ENCODE results near the gene RFNG. TPM values are rescaled to one million over a fixed set of nuclear protein-coding genes. Genes with fewer than 3 reads are reported as not detected.

The RFNG gene
- total and polyA plus RNA-seq, 4 donors = 29.1 to 38.2 (median 36.1) TPM

GRCh38 chr17:82053130-82053529 lies 1.5 kb upstream of the RFNG start:
- H3K27ac ChIP-seq (ENCODE audit: low read depth in 1 of 2, low read length in 1 of 2) = no peak overlapping the region
- no peaks in the 10 kb centered on the region for H3K27me3 ChIP-seq (ENCODE audit: control insufficient read depth in 3 of 3, insufficient read depth in 3 of 3, low read length in 2 of 3)
- H3K9ac ChIP-seq (ENCODE audit: insufficient read depth in 1 of 2, low read length in 2 of 2) = no peak overlapping the region
- 88 to 95% methylated on average over 19 of the region's 19 CpGs for WGBS, 2 donors
- peaks cover 5 to 59% (median 16%) of the 10 kb centered on the region in 4 donors for H3K36me3 ChIP-seq (ENCODE audit: control insufficient read depth in 4 of 4, insufficient read depth in 4 of 4, low read length in 4 of 4)
- H3K9me3 ChIP-seq (ENCODE audit: control insufficient read depth in 4 of 4, insufficient read depth in 3 of 4, low read length in 3 of 4) = no peaks in the 10 kb centered on the region
- H3K4me3 ChIP-seq = no peak overlapping the region
- H3K4me1 ChIP-seq (ENCODE audit: control insufficient read depth in 5 of 5, insufficient read depth in 5 of 5, low read length in 5 of 5) = peaks cover 0 to 24% (median 8%) of the 10 kb centered on the region in 5 donors
- ATAC-seq (ENCODE audit: insufficient read depth, low FRiP score) (no peak), DNase-seq (peak in 1 of 3 donors; percentile 9)
- no peak for TF ChIP-seq CTCF (IDR thresholded peaks at IDR 0.05; ENCODE audit: control extremely low read depth, extremely low read depth)

GRCh38 chr17:82052638-82053059 lies 1.0 kb upstream of the RFNG start:
- 26 to 53% methylated on average over 13 to 19 of the region's 19 CpGs for WGBS, 2 donors
- H3K9me3 ChIP-seq (ENCODE audit: control insufficient read depth in 4 of 4, insufficient read depth in 3 of 4, low read length in 3 of 4) = no peaks in the 10 kb centered on the region
- H3K27ac ChIP-seq (ENCODE audit: low read depth in 1 of 2, low read length in 1 of 2) = peak overlapping the region in 1 of 2 donors; percentile 12
- peak overlapping the region in 1 of 2 donors; percentile 1 for H3K9ac ChIP-seq (ENCODE audit: insufficient read depth in 1 of 2, low read length in 2 of 2)
- H3K4me1 ChIP-seq (ENCODE audit: control insufficient read depth in 5 of 5, insufficient read depth in 5 of 5, low read length in 5 of 5) = peaks cover 0 to 24% (median 8%) of the 10 kb centered on the region in 5 donors
- DNase-seq (peak in 1 of 3 donors; percentile 9), ATAC-seq (ENCODE audit: insufficient read depth, low FRiP score) (no peak)
- no peak for TF ChIP-seq CTCF (IDR thresholded peaks at IDR 0.05; ENCODE audit: control extremely low read depth, extremely low read depth)
- H3K4me3 ChIP-seq = peak overlapping the region; percentile 74
- H3K27me3 ChIP-seq (ENCODE audit: control insufficient read depth in 3 of 3, insufficient read depth in 3 of 3, low read length in 2 of 3) = no peaks in the 10 kb centered on the region
- H3K36me3 ChIP-seq (ENCODE audit: control insufficient read depth in 4 of 4, insufficient read depth in 4 of 4, low read length in 4 of 4) = peaks cover 5 to 57% (median 16%) of the 10 kb centered on the region in 4 donors

GRCh38 chr17:82050761-82051641 lies 610 bp downstream of the RFNG start:
- peak overlapping the region in 1 of 2 donors; percentile 30 for H3K27ac ChIP-seq (ENCODE audit: low read depth in 1 of 2, low read length in 1 of 2)
- no peaks in the 10 kb centered on the region for H3K27me3 ChIP-seq (ENCODE audit: control insufficient read depth in 3 of 3, insufficient read depth in 3 of 3, low read length in 2 of 3)
- ATAC-seq (ENCODE audit: insufficient read depth, low FRiP score) (no peak), DNase-seq (no peak)
- WGBS, 2 donors = 14 to 22% methylated on average over 66 to 79 of the region's 79 CpGs
- H3K4me3 ChIP-seq = peak overlapping the region; percentile 74
- no peak for TF ChIP-seq CTCF (IDR thresholded peaks at IDR 0.05; ENCODE audit: control extremely low read depth, extremely low read depth)
- peaks cover 0 to 24% (median 8%) of the 10 kb centered on the region in 5 donors for H3K4me1 ChIP-seq (ENCODE audit: control insufficient read depth in 5 of 5, insufficient read depth in 5 of 5, low read length in 5 of 5)
- H3K9me3 ChIP-seq (ENCODE audit: control insufficient read depth in 4 of 4, insufficient read depth in 3 of 4, low read length in 3 of 4) = no peaks in the 10 kb centered on the region
- peak overlapping the region; percentile 19 to 68 for H3K9ac ChIP-seq (ENCODE audit: insufficient read depth in 1 of 2, low read length in 2 of 2)
- H3K36me3 ChIP-seq (ENCODE audit: control insufficient read depth in 4 of 4, insufficient read depth in 4 of 4, low read length in 4 of 4) = peaks cover 0 to 49% (median 13%) of the 10 kb centered on the region in 4 donors

All from lung (tissue), 12 donors.